AG09319 (cell line): ENCODE measurements around the gene EPS15.
"Not testable (repeated sequence)": the region's sequence is repeated elsewhere in the genome, so short reads cannot be mapped to it uniquely, and the experiment has no call there.

Source experiments
- DNase-seq: peaks from one replicate; pipeline ENCODE4 v3.0.0-alpha.2; 2010; ENCODE audit warnings: low read depth; ENCODE audit errors: extremely low read depth
- CTCF ChIP-seq: IDR thresholded peaks from 2 replicates; pipeline ENCODE4 v1.5.1; 2011; ENCODE audit warnings: low read depth, mild to moderate bottlenecking, inconsistent platforms, low read length, moderate library complexity

EPS15 gene

GRCh38 chr1:51443555-51443954 is 75.5 kb downstream of the EPS15 start:
- DNase-seq: no peak
- no peak for TF ChIP-seq CTCF

- no peak for DNase-seq
- no peak for TF ChIP-seq CTCF
Measured at GRCh38 chr1:51442616-51443015, 76.5 kb downstream of the EPS15 start.

GRCh38 chr1:51442198-51442597 is 76.9 kb downstream of the EPS15 start:
- DNase-seq: no peak
- TF ChIP-seq CTCF: no peak

- no peak for TF ChIP-seq CTCF
- DNase-seq: no peak
Measured at GRCh38 chr1:51439895-51440294, 79.2 kb downstream of the EPS15 start.

- no peak for TF ChIP-seq CTCF
- no peak for DNase-seq
Measured at GRCh38 chr1:51439053-51439452, 80.0 kb downstream of the EPS15 start.

GRCh38 chr1:51437391-51437790 is 81.7 kb downstream of the EPS15 start:
- not testable (repeated sequence) for DNase-seq

GRCh38 chr1:51435878-51436277 is 83.2 kb downstream of the EPS15 start:
- no peak for DNase-seq
- TF ChIP-seq CTCF: no peak

GRCh38 chr1:51433972-51434510 is 85.0 kb downstream of the EPS15 start:
- no peak for DNase-seq
- no peak for TF ChIP-seq CTCF
